Measurements from ENCODE around the gene FAM9A. TPM values are rescaled to one million over a fixed set of nuclear protein-coding genes. Genes with fewer than 3 reads are reported as not detected.

Gene FAM9A
- not detected for total RNA-seq

- H3K36me3 ChIP-seq, result no peaks in the 10 kb centered on the region
- no peaks in the 10 kb centered on the region for H3K27me3 ChIP-seq
- TF ChIP-seq, protein P1, sequence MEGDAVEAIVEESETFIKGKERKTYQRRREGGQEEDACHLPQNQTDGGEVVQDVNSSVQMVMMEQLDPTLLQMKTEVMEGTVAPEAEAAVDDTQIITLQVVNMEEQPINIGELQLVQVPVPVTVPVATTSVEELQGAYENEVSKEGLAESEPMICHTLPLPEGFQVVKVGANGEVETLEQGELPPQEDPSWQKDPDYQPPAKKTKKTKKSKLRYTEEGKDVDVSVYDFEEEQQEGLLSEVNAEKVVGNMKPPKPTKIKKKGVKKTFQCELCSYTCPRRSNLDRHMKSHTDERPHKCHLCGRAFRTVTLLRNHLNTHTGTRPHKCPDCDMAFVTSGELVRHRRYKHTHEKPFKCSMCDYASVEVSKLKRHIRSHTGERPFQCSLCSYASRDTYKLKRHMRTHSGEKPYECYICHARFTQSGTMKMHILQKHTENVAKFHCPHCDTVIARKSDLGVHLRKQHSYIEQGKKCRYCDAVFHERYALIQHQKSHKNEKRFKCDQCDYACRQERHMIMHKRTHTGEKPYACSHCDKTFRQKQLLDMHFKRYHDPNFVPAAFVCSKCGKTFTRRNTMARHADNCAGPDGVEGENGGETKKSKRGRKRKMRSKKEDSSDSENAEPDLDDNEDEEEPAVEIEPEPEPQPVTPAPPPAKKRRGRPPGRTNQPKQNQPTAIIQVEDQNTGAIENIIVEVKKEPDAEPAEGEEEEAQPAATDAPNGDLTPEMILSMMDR (IDR thresholded peaks at IDR 0.05), result no peak
- H3K4me1 ChIP-seq, result no peaks in the 10 kb centered on the region
- DNase-seq (ENCODE audit: low spot score), result no peak
- H3K9me3 ChIP-seq, result no peaks in the 10 kb centered on the region
- no peak within 1 kb of the TSS for H3K4me3 ChIP-seq
- H3K27ac ChIP-seq, result no peak within 1 kb of the TSS
Measured at GRCh38 chrX:8801041-8801599, at the start of gene FAM9A. FAM9A (minus strand) TSS chrX:8801383; CDS start chrX:8800171, 1,212 bp downstream.

DNA sequence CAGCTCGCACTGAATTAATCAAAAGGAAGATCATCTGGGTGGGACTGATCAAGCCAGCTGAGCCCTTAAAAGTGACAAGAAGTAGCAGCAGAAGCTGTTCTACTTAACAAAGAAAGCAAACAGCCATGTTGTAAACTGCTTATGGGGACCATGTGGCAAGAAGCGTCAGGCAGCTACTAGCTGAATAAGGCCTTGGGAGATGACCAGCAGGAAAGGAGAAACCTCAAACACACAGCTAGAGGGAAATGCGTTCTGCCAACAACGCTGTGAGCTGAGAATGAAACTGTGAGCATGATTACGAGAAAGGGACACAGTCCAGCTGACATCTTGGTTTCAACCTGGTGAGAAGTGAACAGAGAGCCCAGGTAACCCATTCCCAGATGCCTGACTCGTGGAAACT is 49.3 kb upstream of the FAM9A start:
- H3K27me3 ChIP-seq, result no peaks in the 10 kb centered on the region
- TF ChIP-seq, protein P1 (IDR thresholded peaks at IDR 0.05), result no peak

DNA sequence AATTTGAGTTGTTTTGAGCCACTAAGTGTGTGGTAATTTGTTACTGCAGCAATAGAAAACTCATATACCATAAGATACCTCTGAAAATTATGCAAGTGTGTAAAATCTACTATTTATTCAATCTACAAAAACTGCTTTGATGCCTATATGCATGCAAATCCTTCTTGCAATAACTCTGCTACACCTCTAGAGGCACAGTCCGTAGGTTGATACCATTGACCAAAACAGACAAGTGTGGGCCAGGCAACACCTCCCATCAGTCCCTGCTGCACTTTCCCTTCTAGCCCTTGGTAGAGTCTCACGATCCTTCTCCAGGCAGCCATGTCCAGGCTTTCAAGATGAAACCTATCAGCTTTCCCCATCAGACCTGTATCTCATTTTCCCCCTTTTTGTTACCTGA is 48.8 kb upstream of the FAM9A start:
- H3K9me3 ChIP-seq, result no peaks in the 10 kb centered on the region
- H3K27ac ChIP-seq, result no peak overlapping the region
- H3K4me1 ChIP-seq, result no peaks in the 10 kb centered on the region
- H3K27me3 ChIP-seq, result no peaks in the 10 kb centered on the region
- no peak for DNase-seq (ENCODE audit: low spot score)
- H3K4me3 ChIP-seq, result no peak overlapping the region
- TF ChIP-seq, protein P1 (IDR thresholded peaks at IDR 0.05), result no peak
- no peaks in the 10 kb centered on the region for H3K36me3 ChIP-seq

More for the DNA sequence above, 49.3 kb upstream of the FAM9A start:
- H3K4me3 ChIP-seq, result no peak overlapping the region
- H3K9me3 ChIP-seq, result no peaks in the 10 kb centered on the region
- H3K27ac ChIP-seq, result no peak overlapping the region
- DNase-seq (ENCODE audit: low spot score), result no peak
- H3K4me1 ChIP-seq, result no peaks in the 10 kb centered on the region
- H3K36me3 ChIP-seq, result no peaks in the 10 kb centered on the region

- no peaks in the 10 kb centered on the region for H3K9me3 ChIP-seq
- H3K36me3 ChIP-seq, result no peaks in the 10 kb centered on the region
- H3K4me1 ChIP-seq, result no peaks in the 10 kb centered on the region
- H3K4me3 ChIP-seq, result no peak overlapping the region
- no peak for DNase-seq (ENCODE audit: low spot score)
- no peak overlapping the region for H3K27ac ChIP-seq
- TF ChIP-seq, protein P1 (IDR thresholded peaks at IDR 0.05), result no peak
- no peaks in the 10 kb centered on the region for H3K27me3 ChIP-seq
Measured at GRCh38 chrX:8849458-8849857, 48.3 kb upstream of the FAM9A start.

DNA sequence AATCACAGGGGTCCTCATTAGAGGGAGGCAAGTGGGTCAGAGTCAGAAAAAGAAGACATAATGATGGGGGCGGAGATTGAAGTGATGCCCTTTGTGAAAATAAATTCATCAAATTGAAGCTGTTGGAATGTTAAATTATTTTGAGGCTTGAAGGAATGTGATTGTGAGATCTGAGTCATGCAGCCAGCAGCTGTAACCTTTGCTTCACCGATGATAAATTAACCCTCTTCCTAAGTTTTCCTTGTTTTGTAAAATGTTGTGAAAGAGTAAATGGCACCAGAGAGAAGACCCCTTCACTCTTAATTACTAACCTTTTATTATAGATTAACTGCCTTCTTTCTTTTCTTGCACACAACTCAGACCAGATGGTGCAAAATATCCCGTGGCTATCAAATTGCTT is 47.7 kb upstream of the FAM9A start:
- TF ChIP-seq, protein P1 (IDR thresholded peaks at IDR 0.05), result no peak

GRCh38 chrX:8848441-8848840 is 47.3 kb upstream of the FAM9A start:
- H3K4me3 ChIP-seq, result no peak overlapping the region
- no peaks in the 10 kb centered on the region for H3K9me3 ChIP-seq
- no peaks in the 10 kb centered on the region for H3K27me3 ChIP-seq
- H3K36me3 ChIP-seq, result no peaks in the 10 kb centered on the region
- no peak for DNase-seq (ENCODE audit: low spot score)
- no peak overlapping the region for H3K27ac ChIP-seq
- TF ChIP-seq, protein P1 (IDR thresholded peaks at IDR 0.05), result no peak
- H3K4me1 ChIP-seq, result no peaks in the 10 kb centered on the region

More for the DNA sequence above, 47.7 kb upstream of the FAM9A start:
- Histone ChIP-seq H3K36me3 (no peaks in the 10 kb centered on the region), H3K4me3 (no peak overlapping the region), H3K27ac (no peak overlapping the region), H3K9me3 (no peaks in the 10 kb centered on the region), H3K27me3 (no peaks in the 10 kb centered on the region), H3K4me1 (no peaks in the 10 kb centered on the region)
- DNase-seq (ENCODE audit: low spot score), result no peak
